HL-60/S4 (cell line): ENCODE data around the gene CD200.

Experiments
- in situ Hi-C: fragments of 300-500 bp; cut with MboI; formaldehyde crosslinking; loops from 2 replicates; pipeline ENCODE4 v1.14.3; 2022; ENCODE audit warnings: low sequenced_read_pairs

Gene CD200

DNA sequence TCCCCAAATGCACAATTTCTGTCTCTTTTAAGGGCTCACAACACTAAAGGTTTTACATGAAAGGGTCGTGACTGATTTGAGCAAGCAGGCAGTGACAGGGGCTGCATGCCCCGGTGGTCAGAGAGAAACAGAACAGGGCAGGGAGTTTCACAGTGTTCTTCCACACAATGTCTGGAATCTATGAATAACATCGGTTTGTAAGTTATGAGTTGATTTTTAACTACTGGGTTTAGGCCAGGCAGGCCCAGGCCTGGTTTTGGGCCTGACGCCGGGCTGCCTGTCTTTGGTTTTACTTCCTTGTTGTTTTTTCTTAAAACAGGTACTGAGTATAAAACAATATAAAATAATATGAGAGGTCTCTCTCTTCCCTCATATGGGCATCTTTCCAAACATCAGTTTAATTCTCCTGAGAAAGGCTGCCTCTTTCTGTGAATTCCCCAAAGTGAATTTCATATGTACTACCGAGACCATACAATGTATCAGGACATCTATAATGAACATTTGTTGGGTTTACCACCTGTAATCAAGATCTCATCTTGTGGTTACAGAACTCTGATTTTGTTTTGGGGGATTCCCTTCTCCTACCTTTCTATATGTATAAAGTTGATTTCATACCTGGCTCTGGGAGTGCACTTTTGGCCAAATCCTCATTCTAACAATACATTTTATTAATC, 74.4 kb downstream of the CD200 start:
- in situ Hi-C loops = no loop called here

DNA sequence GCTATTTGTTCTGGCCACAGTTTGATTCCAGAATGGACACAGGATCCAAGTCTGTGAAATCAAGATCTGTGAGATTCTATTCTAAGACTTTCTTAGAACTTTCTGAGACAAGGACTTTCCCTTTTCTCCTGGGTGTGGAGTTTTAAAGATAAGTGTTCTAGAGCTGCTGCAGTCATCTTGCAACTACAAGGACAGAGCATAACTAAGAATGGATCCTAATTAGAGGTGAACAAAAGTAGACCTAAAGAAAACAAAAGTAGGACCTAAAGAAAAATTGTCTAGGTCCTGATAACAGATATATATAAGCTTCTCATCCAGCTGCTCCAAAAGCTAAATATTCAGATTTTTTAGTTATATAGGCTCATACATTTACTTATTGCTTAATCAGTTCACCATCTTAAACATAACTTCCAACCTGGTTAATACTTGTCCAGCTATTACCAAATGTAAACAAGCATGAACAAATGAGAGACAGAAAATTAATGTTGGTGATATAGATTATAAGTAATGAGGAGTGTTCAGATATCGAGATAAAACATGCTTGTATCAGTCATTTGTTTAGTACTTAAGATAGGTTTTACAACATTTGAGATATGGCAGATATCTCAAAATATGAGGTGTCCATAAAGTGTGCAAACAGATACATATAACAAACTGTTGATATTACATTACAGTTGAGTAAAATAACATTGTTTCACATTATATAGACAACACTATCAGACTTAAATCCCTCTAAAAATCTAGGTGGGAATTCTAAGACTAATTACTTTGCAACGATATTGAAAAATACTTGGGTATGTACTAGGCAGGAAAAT, 75.1 kb downstream of the CD200 start:
- in situ Hi-C loops = no loop called here

DNA sequence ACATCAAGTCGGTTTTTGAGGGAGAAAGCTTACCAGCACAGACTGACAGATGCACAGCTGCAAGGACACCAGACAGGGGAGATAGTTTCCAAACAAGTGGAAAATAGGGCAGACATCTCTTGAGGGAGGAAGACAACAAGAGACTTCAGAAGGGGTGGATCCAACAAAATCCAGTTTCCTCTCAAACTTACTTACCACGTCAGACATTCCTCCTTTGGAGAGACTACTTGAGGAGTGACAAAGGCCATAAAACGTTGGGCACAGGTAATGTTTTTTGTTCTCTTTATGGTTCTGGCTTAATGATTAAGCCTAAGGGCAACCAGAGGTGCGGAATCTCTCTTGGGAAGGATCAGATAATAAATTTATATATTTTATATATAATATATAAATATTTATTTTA, 76.1 kb downstream of the CD200 start:
- in situ Hi-C loops = no loop called here

DNA sequence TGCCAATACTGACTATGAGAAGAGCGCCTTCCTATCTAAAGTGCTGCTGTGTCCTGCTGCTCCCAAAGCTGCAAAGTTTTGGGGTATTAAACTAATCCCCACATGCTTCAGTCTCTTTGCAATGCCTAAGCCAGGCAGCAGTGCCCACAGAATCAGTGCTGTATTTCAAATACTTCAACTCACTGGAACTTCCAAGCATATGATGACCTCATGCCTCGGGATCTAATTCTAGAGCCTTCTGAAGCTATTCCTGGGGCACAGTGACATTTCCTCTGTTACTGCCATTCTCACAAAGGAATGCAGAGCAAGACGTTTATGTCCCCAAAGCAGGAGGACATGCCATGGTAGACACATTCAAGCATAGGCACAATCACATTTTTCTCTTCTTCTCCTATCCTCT, 78.5 kb downstream of the CD200 start:
- in situ Hi-C loops = no loop called here
